Inflammatory macrophage treated with lipopolysaccharide for 4 hours (primary cell): ENCODE results near the gene PAGE2B.
A peak's percentile ranks its signal among the peaks of the same experiment; 100 is the strongest.
"Not testable (repeated sequence)": the region's sequence is repeated elsewhere in the genome, so short reads cannot be mapped to it uniquely, and the experiment has no call there.

Source experiments
- DNase-seq: peaks from one replicate; pipeline ENCODE4 v3.0.0-alpha.2; 2020

PAGE2B gene, protein sequence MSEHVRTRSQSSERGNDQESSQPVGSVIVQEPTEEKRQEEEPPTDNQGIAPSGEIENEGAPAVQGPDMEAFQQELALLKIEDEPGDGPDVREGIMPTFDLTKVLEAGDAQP

DNA sequence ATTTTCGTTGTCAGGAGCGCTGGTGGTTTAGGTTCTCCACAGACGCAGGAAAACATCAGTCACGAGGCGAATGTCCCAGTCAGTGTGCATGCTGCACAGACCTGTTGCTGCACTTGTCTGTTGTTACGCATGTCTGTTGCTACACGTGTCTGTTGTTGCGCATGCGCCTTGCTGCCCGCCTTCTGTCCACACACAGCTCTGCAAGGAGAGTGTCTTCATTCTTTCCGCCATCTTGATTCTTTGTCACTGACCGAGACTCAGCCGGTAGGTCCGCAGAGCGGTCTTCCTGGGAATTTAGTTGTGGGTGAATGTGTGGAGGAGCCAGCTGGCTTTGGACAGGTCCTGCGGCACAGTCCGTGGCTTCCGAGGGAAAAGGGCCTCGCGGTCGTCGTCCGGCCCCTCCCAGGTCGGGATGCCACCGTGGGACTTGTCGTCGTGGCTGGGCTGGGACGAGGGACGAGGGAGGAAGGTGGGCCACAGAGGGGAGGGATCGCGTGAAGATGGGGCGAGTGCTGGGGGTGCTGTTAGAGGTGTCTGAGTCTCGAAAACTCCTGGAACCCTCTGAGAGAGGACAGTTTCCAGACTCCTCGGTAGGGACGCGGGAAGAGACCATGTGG is at the start of gene PAGE2B:
Gene PAGE2B (plus strand): TSS at position 180 of the 617 bp plus-strand sequence. CDS start 1,012 bp downstream, outside the sequence.
- no peak for DNase-seq

DNA sequence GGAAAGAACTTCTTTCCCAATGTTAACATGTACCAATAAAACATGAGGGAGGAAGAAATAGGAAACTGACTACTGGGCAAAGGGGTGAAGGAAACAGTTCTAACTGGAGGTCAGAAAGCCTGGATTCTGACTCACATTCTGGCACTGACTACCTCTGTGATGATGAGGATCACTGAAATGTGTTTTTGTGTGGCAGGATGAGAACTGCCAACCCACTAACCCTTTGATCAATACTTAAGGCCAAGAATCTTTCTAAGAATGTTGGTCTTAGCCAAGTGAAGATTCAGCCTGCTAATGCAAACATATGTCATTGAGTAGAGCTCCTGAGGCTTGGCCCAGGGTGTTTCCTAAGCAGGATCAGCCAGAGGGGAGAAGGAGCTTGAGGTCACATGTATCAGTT is 48.7 kb upstream of the PAGE2B start:
- no peak for DNase-seq

DNA sequence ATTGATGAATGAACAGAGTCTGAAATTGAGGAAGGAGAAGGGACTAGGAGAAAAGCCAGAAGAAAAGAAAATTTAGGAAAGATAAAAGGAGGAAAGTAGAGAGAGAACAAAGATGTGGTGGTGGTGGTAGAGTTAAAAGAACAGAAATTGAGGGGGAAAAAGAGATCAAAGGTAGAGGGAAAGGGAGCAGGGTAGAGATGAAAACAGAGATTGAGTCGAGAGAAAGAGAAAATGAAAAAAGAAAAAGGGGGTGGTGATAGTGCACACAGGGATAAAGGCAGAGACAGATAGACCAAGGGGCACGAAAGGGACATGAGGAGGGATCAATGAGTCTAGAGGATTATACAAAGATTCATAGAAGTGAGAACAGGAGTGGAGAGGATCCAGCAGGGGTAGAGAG is 48.0 kb upstream of the PAGE2B start:
- DNase-seq, result no peak

DNA sequence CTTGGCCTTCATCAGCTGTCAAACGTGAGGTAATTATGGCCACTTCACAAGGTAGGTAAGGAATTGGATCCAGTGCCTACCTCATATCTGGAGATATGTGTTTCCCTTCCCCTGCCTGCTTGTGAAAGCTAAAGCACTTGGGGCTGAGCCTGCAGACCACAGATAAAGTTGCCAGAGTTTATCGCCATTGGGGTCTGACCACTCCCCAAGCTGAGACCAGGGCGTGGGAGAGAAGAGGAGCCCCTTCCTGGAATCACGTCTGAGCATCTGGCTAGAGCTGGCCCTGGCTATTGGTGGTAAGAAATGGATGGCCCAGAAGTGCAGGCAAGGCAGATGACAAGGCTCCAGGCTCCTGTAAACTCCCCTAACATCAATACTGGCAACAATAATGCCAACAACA is 46.8 kb upstream of the PAGE2B start:
- no peak for DNase-seq

DNA sequence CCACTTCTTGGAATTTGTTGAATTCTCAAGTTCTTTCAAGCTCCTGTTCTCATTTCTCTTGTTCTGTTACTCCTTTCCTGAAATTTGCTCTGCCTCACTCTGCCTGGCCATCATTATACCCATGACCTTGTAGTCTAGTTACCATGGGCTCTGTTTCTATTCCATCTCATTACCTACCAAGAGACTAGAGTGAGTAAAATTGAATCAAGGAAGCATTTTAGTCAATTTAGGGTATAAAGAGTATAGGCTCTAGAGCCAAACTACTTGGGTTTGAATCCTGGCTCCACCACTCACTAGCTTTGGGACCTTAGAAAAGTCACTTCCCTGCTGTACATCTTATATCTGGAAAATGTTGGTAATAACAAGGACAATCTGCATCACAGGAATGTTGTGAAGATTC is 46.2 kb upstream of the PAGE2B start:
- no peak for DNase-seq

DNA sequence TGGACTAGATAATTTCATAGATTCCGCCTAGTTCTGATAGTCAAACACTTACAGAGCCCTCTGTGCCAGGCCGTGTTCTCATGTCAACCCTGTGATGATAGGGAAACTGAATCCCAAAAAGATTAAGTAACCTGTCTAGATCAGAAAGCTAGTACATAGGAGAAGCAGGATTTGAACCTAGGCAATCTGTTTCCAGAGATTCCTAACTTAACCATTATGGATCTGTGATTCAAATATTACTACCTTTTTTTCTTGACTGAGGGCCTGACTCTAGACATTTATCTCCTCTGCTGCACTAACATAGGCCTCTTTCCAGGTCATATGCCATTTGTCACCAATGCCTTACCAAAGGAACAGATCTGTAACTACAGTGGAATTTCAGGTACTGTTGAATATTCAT is 45.5 kb upstream of the PAGE2B start:
- DNase-seq, result no peak

DNA sequence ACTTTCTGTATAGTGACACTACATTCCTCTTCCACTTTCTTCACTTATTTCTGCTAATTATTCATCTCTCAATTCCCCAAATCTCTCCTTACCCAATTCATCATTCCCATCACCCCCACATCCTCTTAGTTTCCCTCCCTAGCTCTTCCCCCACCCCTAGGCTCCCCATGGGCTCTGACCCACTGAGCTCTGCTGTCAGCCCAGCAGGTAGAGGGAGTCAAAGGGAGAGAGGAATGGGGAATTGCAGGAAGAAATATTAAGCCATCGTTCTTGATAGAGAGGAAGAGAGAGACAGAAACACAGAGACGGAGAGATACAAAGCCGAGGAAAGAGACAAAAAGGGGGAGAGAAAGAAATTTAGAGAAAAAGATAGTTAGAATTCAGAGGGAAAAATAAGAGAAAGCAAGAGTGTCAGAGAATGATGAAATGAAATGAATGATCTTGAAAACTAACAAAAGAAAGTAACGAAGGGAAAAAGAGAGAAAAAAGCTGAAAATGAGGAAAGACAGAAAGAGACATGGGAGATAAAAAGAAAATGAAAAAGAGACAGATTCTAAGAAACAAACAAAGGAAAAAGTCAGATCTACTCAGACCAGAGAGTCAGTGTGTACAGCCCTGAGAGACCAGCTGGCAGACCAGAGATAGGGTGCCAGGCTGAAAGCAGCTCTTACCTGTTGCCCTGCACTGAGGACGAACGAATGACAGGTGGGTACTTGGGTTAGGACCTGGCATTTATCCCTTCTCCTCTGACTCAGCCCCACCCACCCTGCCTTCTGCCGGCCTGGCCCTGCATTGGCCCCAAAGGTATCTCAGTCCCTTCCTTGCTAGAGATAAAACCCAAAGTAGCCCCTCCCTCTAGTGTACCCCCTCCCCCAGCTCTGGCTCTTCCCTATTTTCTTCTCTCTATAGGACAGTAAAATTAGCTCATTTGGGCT is 44.3 kb upstream of the PAGE2B start, which contains the start of gene ALAS2:
Gene ALAS2 (minus strand): TSS at position 707 of the 935 bp plus-strand sequence. CDS start 4,977 bp downstream, outside the sequence.
- no peak for DNase-seq

DNA sequence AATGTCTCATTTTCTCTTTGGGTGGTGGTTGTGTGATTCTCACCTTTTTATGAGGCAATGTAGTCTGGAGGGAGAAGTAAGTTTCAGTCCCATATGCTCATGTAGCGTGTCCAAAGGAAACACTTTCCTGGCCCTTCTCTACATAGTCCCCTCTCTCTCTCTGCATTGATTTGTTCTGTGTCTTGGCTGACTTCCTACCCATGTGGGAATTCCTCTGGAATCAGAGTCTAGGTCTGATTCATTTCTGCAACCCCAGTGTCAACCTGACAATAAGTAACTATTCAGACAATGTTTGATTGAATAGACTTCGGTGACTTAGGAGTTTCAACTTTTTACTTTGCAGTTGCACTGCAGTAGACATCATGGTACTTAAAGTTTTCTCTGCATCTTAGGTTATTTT is 41.4 kb upstream of the PAGE2B start:
- no peak for DNase-seq

DNA sequence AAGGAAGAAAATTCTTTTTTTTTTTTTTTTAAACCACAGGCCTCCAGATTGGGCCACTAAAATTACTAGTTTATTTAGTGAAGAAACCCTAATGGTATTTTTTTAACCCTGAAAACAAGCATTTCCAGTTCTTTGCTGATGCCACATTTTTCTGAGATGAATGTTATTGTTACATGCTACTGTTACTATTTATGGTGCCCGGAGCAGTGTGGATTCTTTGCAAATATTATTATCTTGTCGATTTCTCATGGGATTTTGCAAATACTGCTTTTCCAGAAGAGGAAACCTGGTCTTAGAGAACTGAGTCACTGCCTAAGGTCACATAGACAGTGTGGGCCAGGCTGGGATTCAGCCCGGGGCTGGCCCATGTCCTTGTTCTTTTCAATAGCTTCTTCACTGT is 35.4 kb upstream of the PAGE2B start:
- DNase-seq, result no peak

DNA sequence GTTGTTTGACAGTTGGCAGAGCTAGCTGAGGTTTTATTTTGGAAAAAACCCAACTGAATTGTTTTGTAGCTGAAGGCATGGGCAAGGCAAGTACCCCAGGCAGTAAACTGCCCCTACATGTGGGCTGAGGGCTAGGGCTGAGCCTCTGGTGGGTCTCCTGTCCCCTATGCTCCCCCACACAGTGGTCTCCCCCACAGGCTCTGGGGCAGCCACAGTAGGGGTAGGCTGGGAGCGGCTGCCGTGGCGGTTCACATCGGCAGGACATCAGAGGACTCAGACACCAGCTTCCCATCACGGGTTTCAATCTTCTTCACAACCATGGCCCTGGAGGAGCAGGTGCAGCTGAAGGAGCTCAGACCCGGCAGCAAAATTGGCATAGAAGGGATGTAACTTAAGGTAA is 33.3 kb upstream of the PAGE2B start:
- DNase-seq, result no peak

DNA sequence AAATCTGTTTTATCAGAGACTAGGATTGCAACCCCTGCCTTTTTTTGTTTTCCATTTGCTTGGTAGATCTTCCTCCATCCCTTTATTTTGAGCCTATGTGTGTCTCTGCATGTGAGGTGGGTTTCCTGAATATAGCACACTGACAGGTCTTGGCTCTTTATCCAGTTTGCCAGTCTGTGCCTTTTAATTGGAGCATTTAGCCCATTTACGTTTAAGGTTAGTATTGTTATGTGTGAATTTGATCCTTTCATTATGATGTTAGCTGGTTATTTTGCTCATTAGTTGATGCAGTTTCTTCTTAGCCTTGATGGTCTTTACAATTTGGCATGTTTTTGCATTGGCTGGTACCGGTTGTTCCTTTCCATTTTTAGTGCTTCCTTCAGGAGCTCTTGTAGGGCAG is 24.2 kb upstream of the PAGE2B start:
- DNase-seq, result not testable (repeated sequence)

DNA sequence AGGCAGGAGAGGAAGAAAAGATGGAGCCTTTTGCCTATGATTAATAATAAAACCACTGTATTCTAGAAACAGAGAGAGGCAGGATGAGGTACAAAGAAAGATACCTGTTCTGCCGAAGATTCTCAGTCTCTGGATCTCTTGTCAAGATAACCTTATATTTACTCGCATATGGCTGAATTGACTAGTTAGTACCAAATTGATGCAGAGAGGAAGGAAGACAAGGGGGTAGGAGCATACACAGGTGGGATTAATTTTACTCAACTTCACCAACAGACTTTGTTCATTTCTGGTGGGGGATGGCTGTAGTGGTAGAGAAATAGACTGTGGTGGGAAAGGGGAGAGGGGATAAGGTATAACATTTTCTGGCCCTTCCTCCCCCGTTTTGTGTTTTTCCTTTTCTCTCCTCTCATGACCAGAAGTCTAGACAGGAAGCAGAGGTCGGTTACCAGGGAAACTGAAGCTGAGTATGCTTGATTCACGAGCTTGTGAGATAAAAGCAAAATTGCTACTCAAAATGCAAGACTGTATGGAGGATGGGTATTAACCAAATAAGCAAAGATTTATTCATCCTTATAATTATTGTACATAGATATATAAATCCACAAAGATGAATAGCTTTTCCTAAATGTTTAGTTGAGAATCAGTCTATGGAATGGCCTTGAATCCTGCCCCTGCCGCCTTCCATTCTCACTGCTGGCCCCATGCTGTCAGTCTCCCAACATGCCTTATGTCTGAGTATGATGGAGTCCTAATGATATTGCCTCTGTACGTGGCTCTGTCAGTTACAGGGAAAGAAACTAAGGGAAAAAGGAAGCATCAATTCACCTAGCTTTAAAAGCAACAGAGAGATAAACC is 17.8 kb upstream of the PAGE2B start:
- DNase-seq, result peak; percentile 19

DNA sequence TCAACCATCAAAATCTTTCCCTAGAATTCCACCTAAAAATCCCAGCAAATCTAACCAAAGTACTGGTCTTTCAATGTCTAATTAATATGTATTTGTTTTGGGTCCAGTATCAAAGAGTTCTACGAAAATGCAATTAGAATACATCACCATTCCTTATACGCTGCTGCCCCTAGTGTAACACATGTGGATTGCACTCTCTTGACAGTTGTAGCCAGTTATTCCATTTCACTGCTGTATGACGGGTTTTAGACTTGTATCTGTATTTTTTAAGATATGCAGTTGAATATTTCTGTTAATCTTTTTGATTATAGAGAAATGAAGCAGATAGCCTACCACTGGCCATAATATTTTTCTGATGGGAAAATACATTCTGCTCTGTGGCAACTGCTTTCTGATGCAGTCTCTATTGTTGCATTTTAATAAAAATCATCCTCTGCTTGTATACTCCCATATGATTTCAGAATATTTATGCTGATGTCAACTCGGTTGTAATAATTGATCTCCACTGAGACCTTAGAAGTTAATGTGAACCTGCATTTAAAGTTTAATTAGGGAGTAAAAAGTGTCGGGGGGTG is 17.1 kb upstream of the PAGE2B start:
- peak; percentile 8 for DNase-seq

DNA sequence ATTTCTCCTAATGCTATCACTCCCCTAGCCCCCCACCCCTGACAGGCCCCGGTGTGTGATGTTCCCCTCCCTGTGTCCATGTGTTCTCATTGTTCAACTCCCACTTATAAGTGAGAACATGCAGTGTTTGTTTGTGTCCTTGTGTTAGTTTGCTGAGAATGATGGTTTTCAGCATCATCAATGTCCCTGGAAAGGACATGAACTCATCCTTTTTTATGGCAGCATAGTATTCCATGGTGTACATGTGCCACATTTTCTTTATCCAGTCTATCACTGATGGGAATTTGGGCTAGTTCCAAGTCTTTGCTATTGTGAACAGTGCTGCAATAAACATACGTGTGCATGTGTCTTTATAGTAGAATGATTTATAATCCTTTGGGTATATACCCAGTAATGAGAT is 7.7 kb upstream of the PAGE2B start:
- DNase-seq, result not testable (repeated sequence)

DNA sequence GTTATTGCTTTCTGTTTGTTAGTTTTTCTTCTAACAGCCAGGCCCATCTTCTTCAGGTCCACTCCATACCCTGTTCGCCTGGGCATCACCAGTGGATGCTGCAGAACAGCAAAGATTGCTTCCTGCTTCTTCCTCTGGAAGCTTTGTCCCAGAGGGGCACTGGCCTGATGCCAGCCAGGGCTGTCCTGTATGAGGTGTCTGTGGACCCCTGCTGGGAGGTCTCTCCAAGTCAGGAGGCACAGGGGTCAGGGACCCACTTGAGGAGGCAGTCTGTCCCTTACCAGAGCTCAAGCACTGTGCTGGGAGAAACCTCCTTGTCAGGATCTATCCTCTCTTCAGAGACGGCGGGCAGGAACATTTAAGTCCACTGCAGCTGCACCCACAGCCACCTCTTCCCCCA is 2.5 kb upstream of the PAGE2B start:
- no peak for DNase-seq

DNA sequence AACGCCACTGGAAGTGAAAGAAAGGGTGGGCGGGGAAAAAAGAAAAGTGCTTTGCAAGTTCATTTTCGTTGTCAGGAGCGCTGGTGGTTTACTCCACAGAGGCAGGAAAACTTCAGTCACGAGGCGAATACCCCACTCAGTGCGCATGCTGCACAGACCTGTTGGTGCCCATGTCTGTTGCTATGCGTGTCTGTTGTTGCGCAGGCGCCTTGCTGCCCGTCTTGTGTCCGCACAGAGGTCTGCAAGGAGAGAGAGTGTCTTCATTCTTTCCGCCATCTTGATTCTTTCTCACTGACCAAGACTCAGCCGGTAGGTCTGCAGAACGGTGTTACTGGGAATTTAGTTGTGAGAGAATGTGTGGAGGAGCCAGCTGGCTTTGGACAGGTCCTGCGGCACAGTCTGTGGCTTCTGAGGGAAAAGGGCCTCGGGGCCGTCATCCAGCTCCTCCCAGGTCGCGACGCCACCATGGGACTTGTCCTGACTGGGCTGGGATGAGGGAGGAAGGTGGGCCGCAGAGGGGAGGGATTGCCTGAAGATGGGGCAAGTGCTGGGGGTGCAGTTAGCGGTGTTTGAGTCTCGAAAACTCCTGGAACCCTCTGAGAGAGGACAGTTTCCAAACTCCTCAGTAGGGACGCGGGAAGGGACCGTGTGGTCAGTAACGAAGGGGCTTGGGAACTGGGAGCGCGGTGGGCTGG is 14.1 kb downstream of the PAGE2B start, which contains the start of gene PAGE2:
Gene PAGE2 (plus strand): TSS at position 224 of the 695 bp plus-strand sequence. CDS start 1,003 bp downstream, outside the sequence.
- DNase-seq, result no peak

DNA sequence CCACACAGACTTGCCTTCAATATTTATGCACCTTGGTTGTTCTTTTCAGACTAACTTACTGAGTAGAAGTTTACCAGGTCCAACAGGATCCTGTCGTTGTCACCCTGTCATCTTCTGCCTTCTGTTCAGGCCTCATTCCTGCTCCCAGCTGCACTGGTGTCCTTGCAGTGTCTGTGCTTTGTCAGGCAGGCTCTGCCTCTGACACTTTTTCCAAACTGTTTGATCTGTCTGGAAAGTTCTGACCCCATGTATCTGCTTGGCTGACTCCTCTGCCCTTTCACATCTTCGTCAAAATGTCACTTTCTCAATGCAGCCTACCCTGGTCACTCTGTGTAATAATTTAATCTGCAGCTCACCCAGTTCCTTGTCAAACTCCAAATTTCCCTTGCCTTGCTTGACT is 23.9 kb downstream of the PAGE2B start:
- DNase-seq, result no peak

DNA sequence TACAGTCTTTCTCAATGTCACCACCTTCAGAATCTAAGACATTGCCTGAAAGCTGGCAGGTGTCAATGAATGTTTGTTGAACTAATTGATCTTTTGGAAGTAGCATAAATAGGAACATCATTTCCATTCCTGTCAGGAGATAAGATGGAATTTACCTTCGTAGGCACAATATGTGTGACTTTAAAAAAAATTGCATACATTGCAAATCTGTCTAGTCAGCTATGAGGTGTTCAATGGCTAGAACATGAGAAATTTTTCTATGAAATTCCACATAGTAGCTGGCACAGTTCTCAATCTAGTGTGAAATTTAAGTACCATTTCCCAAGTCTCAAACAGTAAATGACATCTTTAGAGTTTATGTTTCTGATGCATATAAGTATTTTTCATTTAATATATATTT is 24.3 kb downstream of the PAGE2B start:
- no peak for DNase-seq

DNA sequence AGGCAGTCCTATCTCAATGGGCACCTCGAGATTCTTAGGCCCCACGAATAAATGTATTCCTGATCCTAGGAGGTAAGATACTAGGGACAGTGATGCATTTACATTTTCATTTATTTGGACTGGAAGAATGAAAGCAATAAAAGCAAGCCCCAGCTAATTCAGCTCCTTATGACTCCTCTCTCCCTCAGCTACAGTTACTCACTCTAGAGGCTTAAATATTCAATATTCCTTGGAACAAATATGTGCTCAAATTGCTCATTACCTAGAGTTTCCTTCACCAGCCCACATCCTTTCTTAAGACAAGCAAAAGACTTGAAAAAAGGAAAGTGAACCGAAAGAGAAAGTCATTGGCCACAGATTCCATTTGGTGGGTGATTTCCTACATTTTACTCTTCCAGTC is 27.9 kb downstream of the PAGE2B start:
- peak; percentile 21 for DNase-seq

DNA sequence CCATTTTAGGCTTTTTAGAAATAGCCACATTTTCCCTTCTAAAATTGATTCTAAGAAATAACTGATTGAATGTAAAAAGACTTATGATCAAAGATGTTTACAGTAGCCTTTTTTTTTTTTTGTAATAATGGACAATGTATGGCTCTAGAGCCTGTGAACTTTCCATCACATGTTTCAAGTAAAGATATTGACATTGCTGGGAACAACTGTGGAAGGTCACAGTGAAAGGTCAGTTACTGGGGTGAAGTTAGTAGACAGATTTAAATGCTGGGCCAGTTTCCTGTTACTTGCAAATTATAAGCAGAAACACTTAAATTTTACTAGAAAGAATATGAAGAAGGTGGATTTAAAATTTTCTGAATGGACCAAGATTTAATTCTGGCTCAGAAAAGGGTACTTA is 32.4 kb downstream of the PAGE2B start:
- DNase-seq, result no peak

DNA sequence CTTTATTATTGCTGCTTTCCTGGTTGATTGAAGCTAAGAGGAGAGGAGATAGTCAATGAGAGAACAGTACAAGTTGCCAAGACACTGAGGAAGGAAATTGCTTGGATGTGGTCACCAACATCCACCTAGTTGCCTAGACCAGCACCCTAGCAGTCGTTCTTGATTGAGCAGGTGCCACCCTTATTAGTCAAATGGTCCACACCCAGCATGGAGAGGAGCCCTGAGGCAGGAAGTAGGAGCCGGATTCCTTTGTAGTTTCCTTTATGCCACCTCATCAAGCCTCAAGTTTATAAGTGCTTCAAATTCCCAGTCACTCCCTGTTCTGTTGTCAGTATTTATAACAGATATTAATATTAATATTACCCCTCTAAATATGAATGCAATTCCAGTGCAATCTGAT is 33.1 kb downstream of the PAGE2B start:
- no peak for DNase-seq

DNA sequence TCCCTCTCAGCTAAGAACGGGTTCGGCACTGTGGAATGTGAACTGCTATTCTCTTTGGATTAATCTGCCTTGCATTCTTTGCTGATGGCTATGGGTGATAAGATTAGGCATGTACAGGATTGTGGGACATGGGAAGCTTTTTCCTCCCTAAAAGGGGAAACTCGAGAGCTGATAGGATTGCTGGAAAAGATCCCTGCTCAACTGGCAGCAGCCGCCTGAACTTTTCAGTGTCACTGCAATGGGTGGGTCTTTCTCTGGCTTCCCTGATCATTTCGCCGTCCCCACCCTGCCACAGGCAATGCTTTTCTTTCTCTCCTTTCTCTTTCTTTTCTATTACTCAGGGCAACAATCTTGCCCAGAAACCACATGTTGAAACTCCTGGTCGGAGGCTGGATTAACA is 34.5 kb downstream of the PAGE2B start:
- no peak for DNase-seq
